C4-2B (cell line): ENCODE data around the gene ADIPOR2.

Source experiments
- CTCF ChIP-seq: fragments of 450-650 bp; conservative IDR thresholded peaks from 2 replicates; pipeline ENCODE4 v1.5.1; 2017; ENCODE audit warnings: mild to moderate bottlenecking
- ZFX ChIP-seq: fragments of 450-650 bp; IDR thresholded peaks from 2 replicates; pipeline ENCODE4 v1.6.1; 2017

GRCh38 chr12:1695886-1696670, 5.2 kb downstream of the ADIPOR2 start:
- TF ChIP-seq CTCF (no peak), ZFX (no peak)
